SK-N-MC (cell line): ENCODE data around the gene COQ4.

ENCODE experiments used
- EZH2 ChIP-seq: fragments of 200-600 bp; sonication (generic); IDR thresholded peaks from one replicate; pipeline ENCODE4 v1.6.1; 2017; ENCODE audit warnings: antibody characterized with exemption
- FOXP2 ChIP-seq: optimal IDR thresholded peaks from 2 replicates; pipeline ENCODE3; 2011; ENCODE audit warnings: mild to moderate bottlenecking, moderate library complexity; ENCODE audit not compliant: insufficient read depth; ENCODE audit errors: extremely low read length, control extremely low read depth
- POLR2AphosphoS5 ChIP-seq: IDR thresholded peaks from 2 replicates; pipeline ENCODE4 v1.6.1; 2012; ENCODE audit warnings: mild to moderate bottlenecking, low read depth, low read length, borderline replicate concordance

DNA sequence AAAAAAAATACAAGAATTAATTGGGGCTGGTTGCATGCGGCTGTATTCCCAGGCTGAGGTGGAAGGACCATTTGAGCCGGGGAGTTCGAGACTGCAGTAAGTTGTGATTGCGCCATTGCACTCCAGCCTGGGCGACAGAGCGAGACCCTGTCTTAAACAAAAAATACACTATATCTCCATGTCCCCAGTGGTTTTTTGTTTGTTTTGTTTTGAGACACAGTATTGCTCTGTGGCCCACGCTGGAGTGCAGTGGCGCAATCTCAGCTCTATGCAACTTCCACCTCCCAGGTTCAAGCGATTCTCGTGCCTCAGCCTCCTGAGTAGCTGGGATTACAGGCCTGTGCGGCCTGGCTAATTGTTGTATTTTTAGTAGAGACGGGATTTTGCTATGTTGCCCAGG is 1.2 kb downstream of the COQ4 start:
- TF ChIP-seq FOXP2 (no peak), EZH2 (no peak), POLR2AphosphoS5 (no peak)
